Left forelimb (tissue), 1 donor: Measurements from ENCODE around the gene CDCA7.
"Not testable (repeated sequence)": the region's sequence is repeated elsewhere in the genome, so short reads cannot be mapped to it uniquely, and the experiment has no call there.

Source experiments
- DNase-seq: peaks from one replicate; pipeline ENCODE4 v3.0.0-alpha.2; 2018; ENCODE audit warnings: low spot score

CDCA7 gene

GRCh38 chr2:173402405-173402974, 47.8 kb downstream of the CDCA7 start:
- DNase-seq, result peak; percentile 88

- no peak for DNase-seq
Observed at GRCh38 chr2:173404841-173405750, 50.4 kb downstream of the CDCA7 start.

- DNase-seq, result no peak
Observed at GRCh38 chr2:173407176-173407575, 52.5 kb downstream of the CDCA7 start.

- no peak for DNase-seq
Observed at GRCh38 chr2:173407646-173408045, 53.0 kb downstream of the CDCA7 start.

- no peak for DNase-seq
Observed at GRCh38 chr2:173410579-173410978, 55.9 kb downstream of the CDCA7 start.

- no peak for DNase-seq
Observed at GRCh38 chr2:173412628-173413027, 58.0 kb downstream of the CDCA7 start.

GRCh38 chr2:173414823-173415322, 60.2 kb downstream of the CDCA7 start:
- DNase-seq, result no peak

GRCh38 chr2:173415431-173416381, 61.0 kb downstream of the CDCA7 start:
- DNase-seq, result no peak

- DNase-seq, result not testable (repeated sequence)
Observed at GRCh38 chr2:173416415-173417152, 61.9 kb downstream of the CDCA7 start.

GRCh38 chr2:173417341-173417740, 62.7 kb downstream of the CDCA7 start:
- DNase-seq, result no peak

- DNase-seq, result no peak
Observed at GRCh38 chr2:173417802-173418201, 63.1 kb downstream of the CDCA7 start.
